ENCODE results near the gene NKAP. TPM values are rescaled to one million over a fixed set of nuclear protein-coding genes. Genes with fewer than 3 reads are reported as not detected.

The NKAP gene
- total RNA-seq = 7.7 TPM
- polyA plus RNA-seq (ENCODE audit: insufficient read depth, low read depth, low replicate concordance) = 9.9 TPM
- long read RNA-seq, donor 1, full-length matches to known transcripts = 2 of 16 reads
- long read RNA-seq, donor 1, partial matches to known transcripts = 14 of 16 reads
- long read RNA-seq, donor 1, other reads (novel, unspliced or antisense) = 0 of 16 reads
- long read RNA-seq, donor 2, full-length matches to known transcripts = 4 of 4 reads
- long read RNA-seq, donor 2, partial matches to known transcripts = 0 of 4 reads
- long read RNA-seq, donor 2, other reads (novel, unspliced or antisense) = 0 of 4 reads
- long read RNA-seq, donor 3, full-length matches to known transcripts = 4 of 4 reads
- long read RNA-seq, donor 3, partial matches to known transcripts = 0 of 4 reads
- long read RNA-seq, donor 3, other reads (novel, unspliced or antisense) = 0 of 4 reads
- long read RNA-seq, donor 4, full-length matches to known transcripts = 5 of 5 reads
- long read RNA-seq, donor 4, partial matches to known transcripts = 0 of 5 reads
- long read RNA-seq, donor 4, other reads (novel, unspliced or antisense) = 0 of 5 reads
- long read RNA-seq, donor 5 = 0 reads
- long read RNA-seq, donor 6, full-length matches to known transcripts = 1 of 19 reads
- long read RNA-seq, donor 6, partial matches to known transcripts = 18 of 19 reads
- long read RNA-seq, donor 6, other reads (novel, unspliced or antisense) = 0 of 19 reads
- long read RNA-seq, donor 7, full-length matches to known transcripts = 7 of 13 reads
- long read RNA-seq, donor 7, partial matches to known transcripts = 5 of 13 reads
- long read RNA-seq, donor 7, other reads (novel, unspliced or antisense) = 1 of 13 reads
- long read RNA-seq, donor 8, full-length matches to known transcripts = 2 of 2 reads
- long read RNA-seq, donor 8, partial matches to known transcripts = 0 of 2 reads
- long read RNA-seq, donor 8, other reads (novel, unspliced or antisense) = 0 of 2 reads
- long read RNA-seq, donor 9, full-length matches to known transcripts = 1 of 1 reads
- long read RNA-seq, donor 9, partial matches to known transcripts = 0 of 1 reads
- long read RNA-seq, donor 9, other reads (novel, unspliced or antisense) = 0 of 1 reads
- long read RNA-seq, donor 10, full-length matches to known transcripts = 5 of 5 reads
- long read RNA-seq, donor 10, partial matches to known transcripts = 0 of 5 reads
- long read RNA-seq, donor 10, other reads (novel, unspliced or antisense) = 0 of 5 reads

DNA sequence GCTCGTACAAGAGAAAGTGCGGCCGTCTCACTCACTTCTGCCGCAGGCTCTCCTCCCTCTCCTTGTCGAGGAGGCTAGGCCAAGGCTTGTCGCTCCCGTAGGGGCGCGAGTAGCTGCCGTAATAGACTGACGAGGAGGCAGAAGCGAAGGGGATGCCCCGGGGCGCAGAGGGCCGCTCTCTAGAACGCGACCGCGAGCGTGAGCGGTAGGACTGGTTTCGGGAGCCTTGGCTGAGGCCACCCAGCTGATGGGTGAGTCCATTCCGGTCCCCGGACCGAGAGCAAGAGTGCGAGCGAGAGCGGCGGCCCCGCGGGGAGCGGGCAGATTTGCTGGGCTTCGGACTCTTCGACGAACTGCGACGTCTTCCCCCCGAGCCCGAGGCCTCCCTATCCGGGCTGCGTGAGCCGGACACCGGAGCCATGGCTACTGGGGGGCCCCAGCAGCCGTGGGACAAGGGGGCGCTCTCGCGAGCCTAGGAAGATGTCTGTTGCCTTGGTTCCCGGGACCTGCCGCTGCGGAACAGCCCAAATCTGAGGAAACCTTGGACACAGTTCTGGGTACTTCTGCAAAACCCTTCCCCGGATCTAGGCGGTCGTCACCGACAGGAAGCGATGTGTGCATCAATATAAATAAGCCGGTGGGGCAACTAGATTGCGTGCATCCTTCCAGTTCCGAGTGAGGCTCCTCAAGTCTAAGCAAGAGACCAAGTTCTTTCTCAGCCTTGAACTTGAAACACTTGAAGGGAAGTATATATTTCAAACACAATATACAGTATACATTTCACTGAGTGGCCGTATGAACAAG, at the start of gene NKAP:
TSS of gene NKAP (minus strand) at position 567 of the 804 bp plus-strand sequence. CDS start at position 421, 146 bp downstream.
- H3K9ac ChIP-seq (ENCODE audit: low read length in 3 of 3) = peak within 1 kb of the TSS; percentile 71 to 82 (median 80)
- no peaks in the 10 kb centered on the region for H3K9me3 ChIP-seq (ENCODE audit: control insufficient read depth in 2 of 3, insufficient read depth in 1 of 3, low read length in 3 of 3)
- H3K27me3 ChIP-seq (ENCODE audit: control insufficient read depth, insufficient read depth, low read length) = no peaks in the 10 kb centered on the region
- H3K4me1 ChIP-seq (ENCODE audit: control insufficient read depth in 2 of 3, insufficient read depth in 2 of 3, low read depth in 1 of 3, low read length in 3 of 3) = peaks cover 0 to 2% (median 0%) of the 10 kb centered on the region in 3 donors
- intact Hi-C loops (cut with DNase I) = no loop called here
- DNase-seq = peak; percentile 89 to 95 (median 90)
- peak; percentile 62 for FAIRE-seq
- H3K4me3 ChIP-seq (ENCODE audit: low read length in 3 of 3) = peak within 1 kb of the TSS; percentile 80 to 92 (median 80)
- H3K36me3 ChIP-seq (ENCODE audit: control insufficient read depth in 2 of 3, insufficient read depth in 3 of 3, low read length in 3 of 3) = no peaks in the 10 kb centered on the region
- H3K27ac ChIP-seq (ENCODE audit: low read depth in 2 of 2, low read length in 2 of 2) = peak within 1 kb of the TSS; percentile 74 to 77
- TF ChIP-seq, protein P1, sequence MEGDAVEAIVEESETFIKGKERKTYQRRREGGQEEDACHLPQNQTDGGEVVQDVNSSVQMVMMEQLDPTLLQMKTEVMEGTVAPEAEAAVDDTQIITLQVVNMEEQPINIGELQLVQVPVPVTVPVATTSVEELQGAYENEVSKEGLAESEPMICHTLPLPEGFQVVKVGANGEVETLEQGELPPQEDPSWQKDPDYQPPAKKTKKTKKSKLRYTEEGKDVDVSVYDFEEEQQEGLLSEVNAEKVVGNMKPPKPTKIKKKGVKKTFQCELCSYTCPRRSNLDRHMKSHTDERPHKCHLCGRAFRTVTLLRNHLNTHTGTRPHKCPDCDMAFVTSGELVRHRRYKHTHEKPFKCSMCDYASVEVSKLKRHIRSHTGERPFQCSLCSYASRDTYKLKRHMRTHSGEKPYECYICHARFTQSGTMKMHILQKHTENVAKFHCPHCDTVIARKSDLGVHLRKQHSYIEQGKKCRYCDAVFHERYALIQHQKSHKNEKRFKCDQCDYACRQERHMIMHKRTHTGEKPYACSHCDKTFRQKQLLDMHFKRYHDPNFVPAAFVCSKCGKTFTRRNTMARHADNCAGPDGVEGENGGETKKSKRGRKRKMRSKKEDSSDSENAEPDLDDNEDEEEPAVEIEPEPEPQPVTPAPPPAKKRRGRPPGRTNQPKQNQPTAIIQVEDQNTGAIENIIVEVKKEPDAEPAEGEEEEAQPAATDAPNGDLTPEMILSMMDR (IDR thresholded peaks at IDR 0.05; ENCODE audit: borderline replicate concordance, extremely low read depth, insufficient read depth) = no peak

DNA sequence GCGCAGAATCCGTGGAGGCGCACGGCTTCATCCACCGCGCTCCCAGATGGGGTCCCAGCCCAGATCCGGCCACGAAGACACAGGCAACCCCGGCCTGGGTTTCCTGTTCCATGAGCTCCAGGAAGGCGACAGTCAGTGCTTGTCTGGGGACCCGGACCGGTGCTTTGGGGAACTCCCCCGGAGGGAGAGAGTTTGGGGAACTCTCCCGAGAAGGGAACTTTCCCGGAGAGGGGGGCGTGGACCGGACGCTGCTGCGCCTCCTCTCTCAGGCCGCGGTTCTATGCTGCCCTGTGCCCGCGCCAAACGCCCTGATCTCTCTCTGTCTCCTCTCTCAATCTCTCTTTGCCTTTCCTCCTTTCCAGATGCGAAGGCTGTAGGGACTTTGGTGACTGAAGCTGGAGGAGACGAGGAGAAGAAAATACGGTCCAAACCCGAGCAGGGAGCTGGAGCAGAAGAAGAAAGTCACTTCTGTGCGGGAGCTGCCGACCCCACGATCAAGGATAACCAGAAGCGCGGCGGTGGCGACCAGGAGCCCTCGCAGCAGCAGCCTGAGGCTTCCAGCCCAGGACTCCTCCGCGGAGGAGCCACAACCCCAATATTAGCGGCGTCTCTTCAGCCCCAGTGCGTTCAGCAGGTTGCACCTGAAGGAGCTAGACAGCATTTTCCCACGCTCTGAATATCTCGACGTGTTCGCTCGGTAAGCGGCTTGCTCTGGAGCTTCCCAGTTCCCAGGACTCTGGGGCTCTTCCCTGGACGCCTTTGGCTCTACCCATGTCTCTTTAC, 47.6 kb upstream of the NKAP start:
- no peaks in the 10 kb centered on the region for H3K9me3 ChIP-seq (ENCODE audit: control insufficient read depth in 2 of 3, insufficient read depth in 1 of 3, low read length in 3 of 3)
- TF ChIP-seq, protein P1 (IDR thresholded peaks at IDR 0.05; ENCODE audit: borderline replicate concordance, extremely low read depth, insufficient read depth) = no peak
- no peak overlapping the region for H3K4me3 ChIP-seq (ENCODE audit: low read length in 3 of 3)
- FAIRE-seq = no peak
- intact Hi-C loops (cut with DNase I) = no loop called here
- H3K27ac ChIP-seq (ENCODE audit: low read depth in 2 of 2, low read length in 2 of 2) = no peak overlapping the region
- H3K27me3 ChIP-seq (ENCODE audit: control insufficient read depth, insufficient read depth, low read length) = peaks cover 44% of the 10 kb centered on the region
- peak in 1 of 5 donors; percentile 14 for DNase-seq
- peaks cover 0 to 4% (median 0%) of the 10 kb centered on the region in 3 donors for H3K4me1 ChIP-seq (ENCODE audit: control insufficient read depth in 2 of 3, insufficient read depth in 2 of 3, low read depth in 1 of 3, low read length in 3 of 3)
- H3K36me3 ChIP-seq (ENCODE audit: control insufficient read depth in 2 of 3, insufficient read depth in 3 of 3, low read length in 3 of 3) = no peaks in the 10 kb centered on the region
- no peak overlapping the region for H3K9ac ChIP-seq (ENCODE audit: low read length in 3 of 3)
